K562 (cell line): ENCODE data around the gene GCKR. TPM values are rescaled to one million over a fixed set of nuclear protein-coding genes. Genes with fewer than 3 reads are reported as not detected.

Source experiments
- ATAC-seq: fragments of 200-7000 bp; cut with Tn5 transposase; 3 replicates; pipeline ENCODE4 v1.9.1; 2020; ENCODE audit warnings: moderate library complexity
- BruUV-seq: library from RNA; stranded (reverse); fragments of 400-500 nt; replicated peaks from 2 replicates; lab custom pipeline; 2021; lab: Mats Ljungman, UMichigan
- CTCF ChIA-PET: fragments of 300-600 bp; formaldehyde crosslinking; extraction: SDS; loops from one replicate; lab custom pipeline; 2021; ENCODE audit warnings: low intra/inter-chr PET ratio; lab: Yijun Ruan, JAX
- POLR2A ChIA-PET: fragments of 300-600, 350-650 bp; sonication (Branson Sonifier 250); formaldehyde crosslinking; extraction: SDS; loops from one replicate; lab custom pipeline; 2021; ENCODE audit warnings: antibody characterized with exemption, inconsistent platforms; lab: Yijun Ruan, JAX
- DNase-seq, 4 experiments: peaks; one replicate each; pipeline versions ENCODE4 v3.0.0 to v3.0.0-alpha.2; 2011 to 2018; ENCODE audit warnings: low spot score in 3 of 4, mixed read lengths in 3 of 4; ENCODE audit errors: extremely low read depth in 1 of 4
- FAIRE-seq: peaks from 2 replicates; lab custom pipeline; 2011; peaks lifted over from hg19 to GRCh38; lab: Jason Lieb, UNC
- H2AFZ ChIP-seq: 2 replicates; pipeline ENCODE4 v1.6.0; 2011; ENCODE audit warnings: low read depth, low read length, control low read depth, inconsistent platforms
- H3K27ac ChIP-seq: fragments of 200-600 bp; 3 replicates; pipeline ENCODE4 v1.8.0; 2011; ENCODE audit warnings: low read depth, mild to moderate bottlenecking, control low read depth, inconsistent platforms, low read length, moderate library complexity, mixed read lengths; ENCODE audit errors: extremely low read depth
- H3K27me3 ChIP-seq, 2 experiments: fragments of 300-600 bp in 1 of 2; 2 replicates in 1 of 2; 3 replicates in 1 of 2; pipeline versions ENCODE4 v1.6.0 to v1.8.0; 2011; ENCODE audit warnings: inconsistent platforms in 2 of 2, low read length in 2 of 2, mild to moderate bottlenecking in 1 of 2, mixed read lengths in 1 of 2, moderate library complexity in 1 of 2; ENCODE audit not compliant: control insufficient read depth in 2 of 2, insufficient read depth in 2 of 2
- H3K36me3 ChIP-seq: fragments of 300-600 bp; 3 replicates; pipeline ENCODE4 v1.8.0; 2011; ENCODE audit warnings: mild to moderate bottlenecking, low read length, inconsistent platforms; ENCODE audit not compliant: control insufficient read depth, insufficient read depth
- H3K4me1 ChIP-seq, 2 experiments: fragments of 200-600 bp in 1 of 2; replicated peaks in 1 of 2; 2 replicates in 1 of 2; 3 replicates in 1 of 2; pipeline versions ENCODE4 v1.5.1 to v1.8.0; 2011; ENCODE audit warnings: inconsistent platforms in 2 of 2, low read length in 2 of 2, mild to moderate bottlenecking in 1 of 2, mixed read lengths in 1 of 2, moderate library complexity in 1 of 2; ENCODE audit not compliant: control insufficient read depth in 2 of 2, insufficient read depth in 2 of 2
- H3K4me2 ChIP-seq: 2 replicates; pipeline ENCODE4 v1.6.1; 2011; ENCODE audit warnings: low read length, control low read depth, inconsistent platforms, mixed read lengths; ENCODE audit not compliant: insufficient read depth
- H3K4me3 ChIP-seq: fragments of 200-600 bp; sonication (generic), shearing (Covaris generic); 2 replicates; pipeline ENCODE4 v1.5.1; 2016; ENCODE audit warnings: control low read depth, inconsistent platforms
- H3K79me2 ChIP-seq: fragments of 200-600 bp; 3 replicates; pipeline ENCODE4 v1.8.0; 2011; ENCODE audit warnings: low read length, inconsistent platforms; ENCODE audit not compliant: control insufficient read depth, insufficient read depth
- H3K9ac ChIP-seq, 2 experiments: 2 replicates each; pipeline versions ENCODE4 v1.6.0 to v1.6.1; 2011; ENCODE audit warnings: low read depth in 2 of 2, low read length in 2 of 2, control low read depth in 1 of 2, inconsistent platforms in 1 of 2, mild to moderate bottlenecking in 1 of 2, mixed read lengths in 1 of 2; ENCODE audit not compliant: insufficient read depth in 1 of 2
- H3K9me1 ChIP-seq: one replicate; pipeline ENCODE4 v1.6.0; 2011; ENCODE audit warnings: inconsistent platforms, mild to moderate bottlenecking, low read length, moderate library complexity; ENCODE audit not compliant: control insufficient read depth, insufficient read depth
- H3K9me3 ChIP-seq: replicated peaks from 2 replicates; pipeline ENCODE4 v1.5.1; 2011; ENCODE audit warnings: low read depth, low read length, inconsistent platforms; ENCODE audit not compliant: control insufficient read depth, insufficient read depth
- H4K20me1 ChIP-seq: replicated peaks from 2 replicates; pipeline ENCODE4 v1.6.1; 2011; ENCODE audit warnings: low read length, inconsistent platforms, mixed read lengths; ENCODE audit not compliant: control insufficient read depth, insufficient read depth
- BCOR ChIP-seq: fragments of 450-650 bp; IDR thresholded peaks from 2 replicates; pipeline ENCODE4 v1.6.1; 2016
- CREB3L1 ChIP-seq: fragments of 450-650 bp; IDR thresholded peaks from 2 replicates; pipeline ENCODE4 v1.6.1; 2014; ENCODE audit warnings: low read depth, mild to moderate bottlenecking, moderate library complexity, borderline replicate concordance
- CTBP1 ChIP-seq: fragments of 450-650 bp; IDR thresholded peaks from 2 replicates; pipeline ENCODE4 v1.6.1; 2016; ENCODE audit warnings: borderline replicate concordance
- GABPB2 ChIP-seq: fragments of 250-450 bp; sonication (Bioruptor Pico); conservative IDR thresholded peaks from 2 replicates; pipeline ENCODE4 v1.5.1; 2021; ENCODE audit warnings: mild to moderate bottlenecking
- ILK ChIP-seq: fragments of 450-650 bp; IDR thresholded peaks from 2 replicates; pipeline ENCODE4 v1.6.1; 2016; ENCODE audit warnings: missing genetic modification characterization, low read depth, mild to moderate bottlenecking, missing compliant biosample characterization, moderate library complexity, borderline replicate concordance
- MAFK ChIP-seq: IDR thresholded peaks from 2 replicates; pipeline ENCODE4 v1.6.1; 2011; ENCODE audit warnings: low read length, improper control_type of control experiment
- MITF ChIP-seq: IDR thresholded peaks from 2 replicates; pipeline ENCODE4 v1.6.1; 2014; ENCODE audit warnings: antibody characterized with exemption
- MYC ChIP-seq, 2 experiments: fragments of 250-450 bp in 1 of 2; sonication (Bioruptor Pico) in 1 of 2; IDR thresholded peaks; 2 replicates each; pipeline versions ENCODE4 v1.5.1 to v1.6.1; 2012 to 2021; ENCODE audit warnings: low read depth in 2 of 2, borderline replicate concordance in 1 of 2, improper control_type of control experiment in 1 of 2, low read length in 1 of 2, mild to moderate bottlenecking in 1 of 2, moderate library complexity in 1 of 2
- POLR2AphosphoS5 ChIP-seq: IDR thresholded peaks from 2 replicates; pipeline ENCODE4 v1.6.1; 2011; ENCODE audit warnings: mild to moderate bottlenecking, low read depth, low read length, moderate library complexity; ENCODE audit not compliant: control insufficient read depth, insufficient read depth
- RAD21 ChIP-seq, 2 experiments: fragments of 250-450 bp in 1 of 2; fragments of 450-650 bp in 1 of 2; sonication (Bioruptor Pico) in 1 of 2; formaldehyde crosslinking in 1 of 2; IDR thresholded peaks in 1 of 2; conservative IDR thresholded peaks in 1 of 2; 2 replicates each; pipeline versions ENCODE4 v1.4.0 to v1.8.0; 2020 to 2022; ENCODE audit warnings: mild to moderate bottlenecking in 2 of 2, moderate library complexity in 1 of 2
- RBM25 ChIP-seq: fragments of 200-400 bp; formaldehyde crosslinking; IDR thresholded peaks from 2 replicates; pipeline ENCODE4 v1.6.1; 2018; ENCODE audit warnings: low read length, low read depth, moderate library complexity; ENCODE audit not compliant: severe bottlenecking
- RNF2 ChIP-seq: sonication (generic); IDR thresholded peaks from 2 replicates; pipeline ENCODE4 v1.6.1; 2016
- TRIM25 ChIP-seq: fragments of 450-650 bp; IDR thresholded peaks from 2 replicates; pipeline ENCODE4 v1.7.0; 2016; ENCODE audit warnings: borderline replicate concordance
- ZNF232 ChIP-seq: sonication (generic); formaldehyde crosslinking; IDR thresholded peaks from 2 replicates; pipeline ENCODE4 v1.8.0; 2022; ENCODE audit warnings: mild to moderate bottlenecking, missing genetic modification reagents
- ZNF785 ChIP-seq: fragments of 250-450 bp; sonication (Bioruptor Pico); IDR thresholded peaks from 2 replicates; pipeline ENCODE4 v1.4.0; 2020; ENCODE audit warnings: mild to moderate bottlenecking
- WGBS: fragments of 100-300 bp; shearing (Covaris generic); methylation state at CpG from one replicate; pipeline ENCODE4 v1.1.6; 2016; ENCODE audit warnings: low coverage, mixed read lengths; ENCODE audit not compliant: insufficient coverage; ENCODE audit errors: missing lambda C conversion rate; 5-methylcytosine and 5-hydroxymethylcytosine counted together
- in situ Hi-C: fragments of 300-500 bp; cut with MboI; formaldehyde crosslinking; loops from 4 replicates; pipeline ENCODE4 v1.15.0; 2018; ENCODE audit warnings: inconsistent platforms, mixed read lengths
- intact Hi-C: fragments of 100-400 bp; cut with micrococcal nuclease; formaldehyde crosslinking; loops from 2 replicates; pipeline ENCODE4 v1.14.2; 2022
- polyA plus RNA-seq, 8 experiments: library from polyadenylated mRNA; depleted of rRNA in 4 of 8; stranded (reverse) in 5 of 8; unstranded in 3 of 8; fragments of >200 nt; fragmentation: Nextera tagmentation in 2 of 8; fragmentation: Illumina TruSeq in 1 of 8; extraction: Ambion mirVana in 2 of 8; extraction: Trizol in 1 of 8; gene quantifications; 2 replicates each; pipeline versions ENCODE4 v1.2.1 to v1.2.3, GENCODE V29; 2011 to 2014; ENCODE audit warnings: inconsistent platforms in 1 of 8, missing spikeins in 1 of 8
- total RNA-seq, 7 experiments: library from RNA; depleted of rRNA in 6 of 7; stranded (reverse); fragments of >200 nt in 6 of 7; fragmentation: Illumina TruSeq in 2 of 7; extraction: Trizol in 2 of 7; gene quantifications; 2 replicates each; pipeline versions ENCODE4 v1.2.1 to v1.2.3, GENCODE V29; 2011 to 2021; ENCODE audit warnings: low replicate concordance in 1 of 7

The GCKR gene
- total and polyA plus RNA-seq, 9 of the 15 experiments (the other 6 are each of a cell fraction or from before 2014, with no cell fraction given), result 0.28 to 0.79 (median 0.50) TPM; not detected in 1

- H3K9me1 ChIP-seq, result no peaks in the 10 kb centered on the region
- no peaks in the 10 kb centered on the region for H3K36me3 ChIP-seq
- peak; percentile 72 for ATAC-seq
- POLR2A ChIA-PET, result interaction anchor here (1.0 kb wide), 1 partner anchor 13 kb away, joined by 3 read pairs; no protein-coding TSS in a partner anchor
- H3K4me3 ChIP-seq, result no peak overlapping the region
- H3K9ac ChIP-seq, result peak overlapping the region in 1 of 2 experiments; percentile 30; a peak in 1 of 4 replicates
- no peak overlapping the region for H3K4me2 ChIP-seq
- BruUV-seq, result no TSS peak
- CTCF ChIA-PET, result no interaction called here
- H3K4me1 ChIP-seq, result peaks cover 4 to 11% of the 10 kb centered on the region in 2 experiments; a peak in 3 of 5 replicates
- peak overlapping the region; percentile 60 for H2AFZ ChIP-seq
- no peak overlapping the region for H3K27ac ChIP-seq
- H4K20me1 ChIP-seq, result no peaks in the 10 kb centered on the region
- H3K79me2 ChIP-seq, result no peaks in the 10 kb centered on the region
- no peaks in the 10 kb centered on the region for H3K27me3 ChIP-seq
- 18% methylated on average over 7 of the region's 7 CpGs for WGBS
- peak; percentile 65 for FAIRE-seq
- H3K9me3 ChIP-seq, result no peaks in the 10 kb centered on the region
- in situ Hi-C loops (no loop called here), intact Hi-C loops (no loop called here)
- peak in 2 of 4 experiments; percentile 23 to 34 for DNase-seq
- TF ChIP-seq ZNF785 (CRISPR knock-in tag) (no peak), RBM25 (no peak), TRIM25 (no peak), ILK (tag) (no peak), BCOR (no peak), RAD21 (CRISPR knock-in tag; conservative IDR thresholded peaks at IDR 0.05 in 1 of 2, IDR thresholded peaks at IDR 0.05 in 1 of 2) (peak in 1 of 2 experiments; percentile 53; a peak in 2 of 4 replicates), MITF (no peak), MAFK (no peak), RNF2 (no peak), CTBP1 (peak; percentile 25; the same call in 1 of the 2 replicates), MYC (IDR thresholded peaks at IDR 0.05; ENCODE audit: low read depth, low read length) (no peak), MYC (CRISPR knock-in tag; IDR thresholded peaks at IDR 0.05; ENCODE audit: borderline replicate concordance, low read depth) (no peak), ZNF232 (CRISPR knock-in tag) (no peak), CREB3L1 (no peak), GABPB2 (no peak), POLR2AphosphoS5 (no peak)
Observed at GRCh38 chr2:27522400-27522945, 25.8 kb downstream of the GCKR start.
